Epithelial cell of proximal tubule (primary cell): Measurements from ENCODE around the gene RPS15. TPM values are rescaled to one million over a fixed set of nuclear protein-coding genes. Genes with fewer than 3 reads are reported as not detected.

Experiments
- DNase-seq: peaks from one replicate; pipeline ENCODE4 v3.0.0-alpha.2; 2011; ENCODE audit warnings: low read depth
- H3K4me3 ChIP-seq: 2 replicates; pipeline ENCODE4 v1.5.1; 2011; ENCODE audit warnings: low read depth, mild to moderate bottlenecking, low read length
- total RNA-seq: library from RNA; depleted of rRNA; stranded (reverse); fragments of >200 nt; gene quantifications from 2 replicates; pipeline ENCODE4 v1.2.3, GENCODE V29; 2015
- TF ChIP-seq, protein P1 (sequence below): conservative IDR thresholded peaks from 2 replicates; pipeline ENCODE4 v1.5.1; 2012; ENCODE audit warnings: low read depth, mild to moderate bottlenecking, low read length

The RPS15 gene
- total RNA-seq, 1 donor from 2014 or later: 3,361 TPM

DNA sequence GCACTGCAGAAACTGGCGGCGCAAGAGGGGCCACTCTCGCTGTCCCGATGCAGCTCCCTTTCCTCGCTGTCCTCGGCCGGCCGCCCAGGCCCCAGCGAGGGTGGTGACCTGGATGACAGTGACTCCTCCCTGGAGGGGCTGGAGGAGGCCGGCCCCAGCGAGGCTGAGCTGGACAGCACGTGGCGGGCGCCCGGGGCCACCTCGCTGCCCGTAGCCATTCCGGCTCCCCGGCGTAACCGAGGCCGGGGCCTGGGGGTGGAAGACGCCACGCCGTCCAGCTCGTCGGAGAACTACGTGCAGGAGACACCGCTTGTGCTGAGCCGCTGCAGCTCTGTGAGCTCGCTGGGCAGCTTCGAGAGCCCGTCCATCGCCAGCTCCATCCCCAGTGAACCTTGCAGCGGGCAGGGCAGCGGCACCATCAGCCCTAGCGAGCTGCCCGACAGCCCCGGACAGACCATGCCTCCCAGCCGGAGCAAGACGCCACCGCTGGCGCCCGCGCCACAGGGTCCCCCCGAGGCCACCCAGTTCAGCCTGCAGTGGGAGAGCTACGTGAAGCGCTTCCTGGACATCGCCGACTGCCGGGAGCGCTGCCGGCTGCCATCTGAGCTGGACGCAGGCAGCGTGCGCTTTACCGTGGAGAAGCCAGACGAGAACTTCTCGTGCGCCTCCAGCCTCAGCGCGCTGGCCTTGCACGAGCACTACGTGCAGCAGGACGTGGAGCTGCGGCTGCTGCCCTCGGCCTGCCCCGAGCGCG, 28.4 kb downstream of the RPS15 start:
- H3K4me3 ChIP-seq: no peak overlapping the region
- TF ChIP-seq, protein P1, sequence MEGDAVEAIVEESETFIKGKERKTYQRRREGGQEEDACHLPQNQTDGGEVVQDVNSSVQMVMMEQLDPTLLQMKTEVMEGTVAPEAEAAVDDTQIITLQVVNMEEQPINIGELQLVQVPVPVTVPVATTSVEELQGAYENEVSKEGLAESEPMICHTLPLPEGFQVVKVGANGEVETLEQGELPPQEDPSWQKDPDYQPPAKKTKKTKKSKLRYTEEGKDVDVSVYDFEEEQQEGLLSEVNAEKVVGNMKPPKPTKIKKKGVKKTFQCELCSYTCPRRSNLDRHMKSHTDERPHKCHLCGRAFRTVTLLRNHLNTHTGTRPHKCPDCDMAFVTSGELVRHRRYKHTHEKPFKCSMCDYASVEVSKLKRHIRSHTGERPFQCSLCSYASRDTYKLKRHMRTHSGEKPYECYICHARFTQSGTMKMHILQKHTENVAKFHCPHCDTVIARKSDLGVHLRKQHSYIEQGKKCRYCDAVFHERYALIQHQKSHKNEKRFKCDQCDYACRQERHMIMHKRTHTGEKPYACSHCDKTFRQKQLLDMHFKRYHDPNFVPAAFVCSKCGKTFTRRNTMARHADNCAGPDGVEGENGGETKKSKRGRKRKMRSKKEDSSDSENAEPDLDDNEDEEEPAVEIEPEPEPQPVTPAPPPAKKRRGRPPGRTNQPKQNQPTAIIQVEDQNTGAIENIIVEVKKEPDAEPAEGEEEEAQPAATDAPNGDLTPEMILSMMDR: no peak
- no peak for DNase-seq

DNA sequence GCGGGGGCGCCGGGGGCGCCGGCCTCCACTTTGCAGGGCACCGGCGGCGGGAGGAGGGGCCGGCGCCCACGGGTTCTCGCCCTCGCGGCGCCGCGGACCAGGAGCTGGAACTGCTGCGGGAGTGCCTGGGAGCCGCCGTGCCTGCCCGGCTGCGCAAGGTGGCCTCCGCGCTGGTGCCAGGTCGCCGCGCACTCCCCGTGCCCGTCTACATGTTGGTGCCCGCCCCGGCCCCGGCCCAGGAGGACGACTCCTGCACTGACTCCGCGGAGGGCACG, 29.0 kb downstream of the RPS15 start:
- TF ChIP-seq, protein P1: no peak
- H3K4me3 ChIP-seq: no peak overlapping the region
- no peak for DNase-seq

DNA sequence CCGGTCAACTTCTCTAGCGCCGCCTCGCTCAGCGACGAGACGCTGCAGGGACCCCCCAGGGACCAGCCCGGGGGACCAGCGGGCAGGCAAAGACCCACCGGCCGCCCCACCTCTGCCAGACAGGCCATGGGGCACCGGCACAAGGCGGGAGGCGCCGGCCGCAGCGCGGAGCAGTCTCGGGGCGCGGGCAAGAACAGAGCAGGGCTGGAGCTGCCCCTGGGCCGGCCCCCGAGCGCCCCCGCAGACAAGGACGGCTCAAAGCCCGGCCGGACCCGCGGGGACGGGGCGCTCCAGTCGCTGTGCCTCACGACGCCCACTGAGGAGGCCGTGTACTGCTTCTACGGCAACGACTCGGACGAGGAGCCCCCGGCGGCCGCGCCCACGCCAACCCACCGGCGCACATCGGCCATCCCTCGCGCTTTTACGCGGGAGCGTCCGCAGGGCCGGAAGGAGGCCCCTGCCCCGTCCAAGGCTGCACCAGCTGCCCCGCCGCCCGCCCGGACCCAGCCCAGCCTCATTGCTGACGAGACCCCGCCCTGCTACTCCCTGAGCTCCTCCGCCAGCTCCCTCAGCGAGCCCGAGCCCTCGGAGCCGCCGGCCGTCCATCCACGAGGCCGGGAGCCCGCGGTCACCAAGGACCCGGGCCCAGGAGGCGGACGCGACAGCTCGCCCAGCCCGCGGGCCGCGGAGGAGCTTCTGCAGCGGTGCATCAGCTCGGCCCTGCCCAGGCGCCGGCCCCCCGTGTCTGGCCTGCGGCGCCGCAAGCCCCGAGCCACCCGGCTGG, 29.5 kb downstream of the RPS15 start:
- no peak for DNase-seq
- H3K4me3 ChIP-seq: no peak overlapping the region
- TF ChIP-seq, protein P1: no peak

DNA sequence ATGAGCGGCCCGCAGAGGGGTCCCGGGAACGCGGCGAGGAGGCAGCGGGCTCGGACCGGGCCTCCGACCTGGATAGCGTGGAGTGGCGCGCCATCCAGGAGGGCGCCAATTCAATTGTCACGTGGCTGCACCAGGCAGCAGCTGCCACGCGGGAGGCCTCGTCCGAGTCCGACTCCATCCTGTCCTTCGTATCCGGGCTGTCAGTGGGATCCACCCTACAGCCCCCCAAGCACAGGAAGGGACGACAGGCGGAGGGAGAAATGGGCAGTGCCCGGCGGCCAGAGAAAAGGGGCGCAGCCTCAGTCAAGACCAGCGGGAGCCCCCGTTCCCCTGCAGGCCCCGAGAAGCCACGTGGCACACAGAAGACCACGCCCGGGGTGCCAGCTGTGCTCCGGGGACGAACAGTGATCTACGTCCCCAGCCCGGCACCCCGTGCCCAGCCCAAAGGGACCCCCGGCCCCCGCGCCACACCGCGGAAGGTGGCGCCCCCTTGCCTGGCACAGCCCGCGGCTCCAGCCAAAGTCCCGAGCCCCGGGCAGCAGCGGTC, 30.2 kb downstream of the RPS15 start:
- TF ChIP-seq, protein P1: no peak
- DNase-seq: no peak
- H3K4me3 ChIP-seq: peak overlapping the region; percentile 25

DNA sequence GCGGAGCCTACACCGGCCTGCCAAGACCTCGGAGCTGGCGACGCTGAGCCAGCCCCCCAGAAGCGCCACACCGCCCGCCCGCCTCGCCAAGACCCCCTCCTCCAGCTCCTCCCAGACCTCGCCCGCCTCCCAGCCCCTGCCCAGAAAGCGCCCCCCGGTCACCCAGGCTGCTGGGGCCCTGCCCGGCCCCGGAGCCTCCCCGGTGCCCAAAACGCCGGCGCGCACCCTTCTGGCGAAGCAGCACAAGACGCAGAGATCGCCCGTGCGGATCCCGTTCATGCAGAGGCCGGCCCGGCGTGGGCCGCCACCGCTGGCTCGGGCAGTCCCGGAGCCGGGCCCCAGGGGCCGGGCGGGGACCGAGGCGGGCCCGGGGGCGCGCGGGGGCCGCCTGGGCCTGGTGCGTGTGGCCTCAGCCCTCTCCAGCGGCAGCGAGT, 30.6 kb downstream of the RPS15 start:
- TF ChIP-seq, protein P1: no peak
- no peak for DNase-seq
- peak overlapping the region; percentile 25 for H3K4me3 ChIP-seq

DNA sequence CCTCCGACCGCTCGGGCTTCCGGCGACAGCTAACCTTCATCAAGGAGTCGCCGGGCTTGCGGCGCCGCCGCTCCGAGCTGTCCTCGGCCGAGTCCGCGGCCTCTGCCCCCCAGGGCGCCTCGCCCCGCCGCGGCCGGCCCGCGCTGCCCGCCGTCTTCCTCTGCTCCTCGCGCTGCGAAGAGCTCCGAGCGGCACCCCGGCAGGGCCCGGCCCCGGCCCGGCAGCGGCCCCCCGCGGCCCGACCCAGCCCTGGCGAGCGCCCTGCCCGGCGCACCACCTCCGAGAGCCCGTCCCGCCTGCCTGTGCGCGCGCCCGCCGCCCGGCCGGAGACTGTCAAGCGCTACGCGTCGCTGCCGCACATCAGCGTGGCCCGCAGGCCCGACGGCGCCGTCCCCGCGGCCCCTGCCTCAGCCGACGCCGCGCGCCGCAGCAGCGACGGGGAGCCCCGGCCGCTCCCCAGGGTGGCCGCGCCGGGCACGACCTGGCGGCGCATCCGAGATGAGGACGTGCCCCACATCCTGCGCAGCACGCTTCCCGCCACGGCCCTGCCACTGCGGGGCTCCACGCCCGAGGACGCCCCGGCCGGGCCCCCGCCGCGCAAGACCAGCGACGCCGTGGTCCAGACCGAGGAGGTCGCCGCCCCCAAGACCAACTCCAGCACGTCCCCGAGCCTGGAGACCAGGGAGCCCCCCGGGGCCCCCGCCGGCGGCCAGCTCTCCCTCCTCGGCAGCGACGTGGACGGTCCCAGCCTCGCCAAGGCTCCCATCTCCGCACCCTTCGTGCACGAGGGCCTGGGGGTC, 31.3 kb downstream of the RPS15 start:
- TF ChIP-seq, protein P1: no peak
- peak overlapping the region; percentile 46 for H3K4me3 ChIP-seq
- no peak for DNase-seq
